K562 (cell line): ENCODE measurements around the gene MED13L.

ENCODE experiments used
- DNMT1 ChIP-seq: fragments of 450-650 bp; IDR thresholded peaks from 2 replicates; pipeline ENCODE4 v1.6.1; 2016; ENCODE audit warnings: antibody characterized with exemption, mild to moderate bottlenecking
- NR3C1 ChIP-seq: sonication (generic); formaldehyde crosslinking; IDR thresholded peaks from 2 replicates; pipeline ENCODE4 v1.8.1; 2022; ENCODE audit warnings: missing genetic modification reagents
- POLR2A ChIP-seq: fragments of 450-650 bp; conservative IDR thresholded peaks from 2 replicates; pipeline ENCODE4 v1.6.1; 2016
- TCF3 ChIP-seq: sonication (generic); formaldehyde crosslinking; IDR thresholded peaks from 2 replicates; pipeline ENCODE4 v1.4.0; 2020; ENCODE audit warnings: mild to moderate bottlenecking, missing genetic modification reagents
- THRAP3 ChIP-seq: fragments of 450-650 bp; IDR thresholded peaks from 2 replicates; pipeline ENCODE4 v1.6.1; 2016; ENCODE audit warnings: mild to moderate bottlenecking, inconsistent platforms, borderline replicate concordance
- ZBTB1 ChIP-seq: sonication (generic); formaldehyde crosslinking; IDR thresholded peaks from 2 replicates; pipeline ENCODE4 v1.8.1; 2023; ENCODE audit warnings: missing genetic modification reagents, low read depth, mild to moderate bottlenecking, borderline replicate concordance
- ZNF586 ChIP-seq: fragments of 450-650 bp; formaldehyde crosslinking; conservative IDR thresholded peaks from 2 replicates; pipeline ENCODE4 v1.4.0; 2020; ENCODE audit warnings: mild to moderate bottlenecking, moderate library complexity
- TF ChIP-seq, protein P1 (sequence below): sonication (generic); formaldehyde crosslinking; IDR thresholded peaks from 2 replicates; pipeline ENCODE4 v1.8.0; 2023; ENCODE audit warnings: mild to moderate bottlenecking, missing genetic modification reagents
- TF ChIP-seq, protein P2 (sequence below): fragments of 200-800 bp; sonication (Bioruptor generic); IDR thresholded peaks from 2 replicates; pipeline ENCODE4 v1.6.1; 2017; ENCODE audit warnings: missing genetic modification characterization, missing compliant biosample characterization

DNA sequence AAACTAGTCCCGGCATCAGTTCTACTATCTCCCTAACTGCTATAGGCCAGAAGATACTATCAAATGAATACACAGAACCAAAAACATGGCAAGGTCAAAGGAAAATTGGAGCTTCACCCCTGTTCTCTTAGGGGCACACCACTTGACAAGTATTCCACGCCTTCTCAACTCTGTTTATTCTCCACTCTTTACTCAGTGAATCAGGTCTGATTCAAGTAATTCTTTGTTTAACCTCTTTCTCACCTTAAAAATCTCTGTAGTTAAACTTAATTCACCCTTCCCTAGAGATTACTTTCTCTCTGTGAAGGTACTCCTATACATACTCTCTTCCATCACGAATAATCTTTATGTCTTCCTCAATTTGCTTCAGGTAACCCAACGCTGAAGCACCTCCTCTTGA, 248.9 kb downstream of the MED13L start:
- TF ChIP-seq ZNF586 (CRISPR knock-in tag) (no peak), ZBTB1 (no peak), NR3C1 (no peak), THRAP3 (no peak), TCF3 (CRISPR knock-in tag) (no peak), POLR2A (no peak), DNMT1 (no peak)
- TF ChIP-seq, protein P1, sequence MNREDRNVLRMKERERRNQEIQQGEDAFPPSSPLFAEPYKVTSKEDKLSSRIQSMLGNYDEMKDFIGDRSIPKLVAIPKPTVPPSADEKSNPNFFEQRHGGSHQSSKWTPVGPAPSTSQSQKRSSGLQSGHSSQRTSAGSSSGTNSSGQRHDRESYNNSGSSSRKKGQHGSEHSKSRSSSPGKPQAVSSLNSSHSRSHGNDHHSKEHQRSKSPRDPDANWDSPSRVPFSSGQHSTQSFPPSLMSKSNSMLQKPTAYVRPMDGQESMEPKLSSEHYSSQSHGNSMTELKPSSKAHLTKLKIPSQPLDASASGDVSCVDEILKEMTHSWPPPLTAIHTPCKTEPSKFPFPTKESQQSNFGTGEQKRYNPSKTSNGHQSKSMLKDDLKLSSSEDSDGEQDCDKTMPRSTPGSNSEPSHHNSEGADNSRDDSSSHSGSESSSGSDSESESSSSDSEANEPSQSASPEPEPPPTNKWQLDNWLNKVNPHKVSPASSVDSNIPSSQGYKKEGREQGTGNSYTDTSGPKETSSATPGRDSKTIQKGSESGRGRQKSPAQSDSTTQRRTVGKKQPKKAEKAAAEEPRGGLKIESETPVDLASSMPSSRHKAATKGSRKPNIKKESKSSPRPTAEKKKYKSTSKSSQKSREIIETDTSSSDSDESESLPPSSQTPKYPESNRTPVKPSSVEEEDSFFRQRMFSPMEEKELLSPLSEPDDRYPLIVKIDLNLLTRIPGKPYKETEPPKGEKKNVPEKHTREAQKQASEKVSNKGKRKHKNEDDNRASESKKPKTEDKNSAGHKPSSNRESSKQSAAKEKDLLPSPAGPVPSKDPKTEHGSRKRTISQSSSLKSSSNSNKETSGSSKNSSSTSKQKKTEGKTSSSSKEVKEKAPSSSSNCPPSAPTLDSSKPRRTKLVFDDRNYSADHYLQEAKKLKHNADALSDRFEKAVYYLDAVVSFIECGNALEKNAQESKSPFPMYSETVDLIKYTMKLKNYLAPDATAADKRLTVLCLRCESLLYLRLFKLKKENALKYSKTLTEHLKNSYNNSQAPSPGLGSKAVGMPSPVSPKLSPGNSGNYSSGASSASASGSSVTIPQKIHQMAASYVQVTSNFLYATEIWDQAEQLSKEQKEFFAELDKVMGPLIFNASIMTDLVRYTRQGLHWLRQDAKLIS, result no peak
- TF ChIP-seq, protein P2, sequence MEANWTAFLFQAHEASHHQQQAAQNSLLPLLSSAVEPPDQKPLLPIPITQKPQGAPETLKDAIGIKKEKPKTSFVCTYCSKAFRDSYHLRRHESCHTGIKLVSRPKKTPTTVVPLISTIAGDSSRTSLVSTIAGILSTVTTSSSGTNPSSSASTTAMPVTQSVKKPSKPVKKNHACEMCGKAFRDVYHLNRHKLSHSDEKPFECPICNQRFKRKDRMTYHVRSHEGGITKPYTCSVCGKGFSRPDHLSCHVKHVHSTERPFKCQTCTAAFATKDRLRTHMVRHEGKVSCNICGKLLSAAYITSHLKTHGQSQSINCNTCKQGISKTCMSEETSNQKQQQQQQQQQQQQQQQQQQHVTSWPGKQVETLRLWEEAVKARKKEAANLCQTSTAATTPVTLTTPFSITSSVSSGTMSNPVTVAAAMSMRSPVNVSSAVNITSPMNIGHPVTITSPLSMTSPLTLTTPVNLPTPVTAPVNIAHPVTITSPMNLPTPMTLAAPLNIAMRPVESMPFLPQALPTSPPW (CRISPR knock-in tag), result no peak
